CD4-positive, alpha-beta T cell treated with Interleukin-6 at 100 ng/mL for 8 hours (primary cell): ENCODE data around the gene ADSS1.

Experiments used
- DNase-seq: peaks from one replicate; pipeline ENCODE4 v3.0.0-alpha.2; 2020; ENCODE audit warnings: mixed read lengths, low spot score

The ADSS1 gene

GRCh38 chr14:104723651-104724406, at the start of gene ADSS1:
ADSS1 (plus strand) TSS chr14:104724229; CDS start chr14:104724271, 42 bp downstream.
- peak; percentile 56 for DNase-seq

GRCh38 chr14:104675447-104675846, 48.6 kb upstream of the ADSS1 start:
- no peak for DNase-seq

GRCh38 chr14:104676130-104676693, 47.8 kb upstream of the ADSS1 start:
- DNase-seq, result no peak

- DNase-seq, result no peak
Observed at GRCh38 chr14:104676694-104677511, 47.1 kb upstream of the ADSS1 start.

DNA sequence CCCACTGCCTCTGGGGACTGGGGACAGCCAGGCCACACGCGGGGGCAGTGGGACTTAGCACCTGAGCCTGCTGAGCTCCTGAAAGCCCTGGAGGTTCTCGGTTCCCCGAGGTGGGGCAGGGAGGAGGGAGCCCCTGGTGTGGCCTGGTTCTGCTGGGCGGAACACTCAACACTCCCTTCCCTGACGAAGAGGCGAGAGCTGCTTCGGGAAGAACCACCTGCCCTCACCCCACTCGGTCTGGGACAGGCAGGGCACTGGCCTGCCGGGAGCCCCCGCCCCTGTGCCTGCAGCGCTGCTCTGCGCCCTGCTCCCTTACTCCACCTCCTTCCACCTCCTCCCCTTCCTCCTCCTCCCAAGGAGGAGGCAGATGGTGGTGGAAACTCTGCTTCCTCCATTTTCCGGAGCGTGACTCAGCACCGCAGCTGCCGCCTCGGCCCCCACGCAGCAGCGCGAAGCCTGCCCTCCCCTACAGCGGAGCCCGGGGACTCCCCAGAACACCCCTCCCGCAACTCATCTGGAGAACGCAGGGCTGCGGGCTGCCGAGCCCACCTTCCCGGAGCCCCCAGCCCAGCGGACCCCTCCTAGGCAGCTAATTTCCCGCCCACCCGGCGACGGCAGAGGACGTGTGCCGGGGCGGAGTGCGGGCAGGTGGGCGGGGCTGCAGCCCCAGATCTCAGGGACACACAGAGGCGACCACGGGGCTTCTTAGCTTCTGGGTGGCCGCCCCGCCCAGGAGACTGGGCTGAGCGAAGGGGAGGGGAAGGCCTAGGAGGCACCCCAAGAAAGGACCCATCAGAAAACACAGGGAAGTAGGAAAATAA, 46.3 kb upstream of the ADSS1 start:
- peak; percentile 61 for DNase-seq

DNA sequence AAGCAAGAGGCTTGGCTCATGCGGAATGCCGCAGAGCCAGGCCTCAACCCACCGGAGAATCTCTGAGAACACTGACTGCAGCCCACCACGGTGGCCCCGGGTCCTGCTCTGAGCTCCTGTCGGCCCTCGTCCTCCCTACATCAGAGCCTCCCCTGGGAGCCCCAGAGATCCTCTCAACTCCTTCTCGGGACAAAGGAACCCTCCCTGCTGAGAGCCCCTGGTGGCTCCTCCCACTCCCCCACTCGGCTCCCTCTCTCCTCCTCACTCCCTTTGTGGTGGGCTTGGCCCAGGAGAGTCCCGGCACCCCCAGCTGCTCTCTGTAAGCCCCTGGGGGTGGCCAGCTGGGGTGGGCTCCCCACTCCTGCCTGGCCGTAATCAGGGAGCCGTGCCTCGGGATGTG, 45.7 kb upstream of the ADSS1 start:
- no peak for DNase-seq

DNA sequence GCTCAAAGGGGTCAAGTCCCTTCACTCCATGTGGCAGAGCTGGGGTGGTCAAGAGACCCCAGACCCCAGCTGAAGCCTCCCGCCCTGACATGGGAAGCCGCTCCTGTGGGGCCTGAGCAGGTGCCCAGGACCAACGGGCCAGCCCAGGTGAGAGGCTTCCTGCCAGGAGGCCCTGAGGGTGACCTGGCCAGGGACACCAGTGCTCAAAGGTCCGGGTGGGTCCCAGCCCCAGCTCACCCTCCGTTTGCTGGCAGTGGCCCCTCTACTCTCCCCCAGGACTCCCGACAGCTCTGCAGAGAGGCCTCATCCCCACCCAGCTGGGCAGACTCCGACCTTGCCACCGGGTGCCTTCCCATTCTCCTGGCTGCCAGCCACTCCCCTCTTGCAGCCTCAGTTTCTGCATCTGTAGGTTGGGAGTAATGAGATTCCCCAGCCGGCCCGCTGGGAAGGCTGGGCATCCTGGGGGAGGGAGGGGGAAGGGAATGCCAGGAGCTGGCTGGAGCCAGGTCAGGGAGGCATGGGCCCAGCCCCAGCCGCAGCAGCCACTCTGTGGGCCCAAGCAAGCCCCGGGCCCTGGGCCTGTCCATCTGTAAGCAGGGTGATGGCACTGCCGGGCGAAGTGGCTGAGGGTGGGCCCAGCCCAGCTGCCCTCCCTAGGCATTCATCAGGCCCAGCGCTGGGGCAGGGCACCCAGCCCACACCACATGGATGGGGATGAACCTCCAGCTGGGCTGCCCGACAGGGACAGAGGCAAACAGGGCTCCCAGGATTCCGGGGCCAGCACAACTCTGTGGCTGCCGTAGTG, 44.9 kb upstream of the ADSS1 start:
- no peak for DNase-seq

DNA sequence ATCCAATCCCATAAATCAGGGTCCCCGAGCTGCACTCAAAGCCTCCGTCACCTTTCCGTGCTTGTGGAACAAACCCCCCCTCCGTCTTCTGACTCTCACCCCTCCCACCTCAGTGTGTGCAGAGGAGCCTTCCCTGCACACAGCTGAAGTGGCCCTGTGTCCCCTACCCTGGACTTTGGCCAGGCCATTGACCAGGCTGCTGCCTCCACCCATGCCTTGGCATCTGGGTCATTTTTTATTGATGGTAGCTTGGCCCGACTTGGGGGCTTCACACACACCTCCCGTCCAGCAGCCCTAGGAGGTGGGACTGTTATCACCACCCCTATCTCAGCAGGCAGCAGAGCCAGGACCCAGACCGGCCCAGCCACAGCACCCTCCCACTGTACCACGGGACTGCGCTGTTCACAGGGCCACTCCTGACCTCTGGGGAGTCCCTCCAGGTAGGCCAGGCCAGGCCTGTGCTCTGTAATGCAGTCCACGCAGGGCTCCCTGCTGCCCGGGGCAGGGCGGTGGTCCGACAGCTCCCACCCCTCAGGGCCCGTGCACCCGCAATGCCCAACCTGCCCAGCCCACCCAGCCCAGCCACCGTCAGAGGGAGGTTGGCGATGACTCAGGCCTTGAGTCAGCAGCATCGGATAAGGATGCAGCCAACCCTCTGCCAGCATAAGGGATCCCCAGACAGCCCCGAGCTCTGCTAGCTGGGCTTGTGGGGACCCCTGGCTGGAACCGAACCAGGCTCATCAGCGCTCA, 43.8 kb upstream of the ADSS1 start:
- DNase-seq, result no peak

DNA sequence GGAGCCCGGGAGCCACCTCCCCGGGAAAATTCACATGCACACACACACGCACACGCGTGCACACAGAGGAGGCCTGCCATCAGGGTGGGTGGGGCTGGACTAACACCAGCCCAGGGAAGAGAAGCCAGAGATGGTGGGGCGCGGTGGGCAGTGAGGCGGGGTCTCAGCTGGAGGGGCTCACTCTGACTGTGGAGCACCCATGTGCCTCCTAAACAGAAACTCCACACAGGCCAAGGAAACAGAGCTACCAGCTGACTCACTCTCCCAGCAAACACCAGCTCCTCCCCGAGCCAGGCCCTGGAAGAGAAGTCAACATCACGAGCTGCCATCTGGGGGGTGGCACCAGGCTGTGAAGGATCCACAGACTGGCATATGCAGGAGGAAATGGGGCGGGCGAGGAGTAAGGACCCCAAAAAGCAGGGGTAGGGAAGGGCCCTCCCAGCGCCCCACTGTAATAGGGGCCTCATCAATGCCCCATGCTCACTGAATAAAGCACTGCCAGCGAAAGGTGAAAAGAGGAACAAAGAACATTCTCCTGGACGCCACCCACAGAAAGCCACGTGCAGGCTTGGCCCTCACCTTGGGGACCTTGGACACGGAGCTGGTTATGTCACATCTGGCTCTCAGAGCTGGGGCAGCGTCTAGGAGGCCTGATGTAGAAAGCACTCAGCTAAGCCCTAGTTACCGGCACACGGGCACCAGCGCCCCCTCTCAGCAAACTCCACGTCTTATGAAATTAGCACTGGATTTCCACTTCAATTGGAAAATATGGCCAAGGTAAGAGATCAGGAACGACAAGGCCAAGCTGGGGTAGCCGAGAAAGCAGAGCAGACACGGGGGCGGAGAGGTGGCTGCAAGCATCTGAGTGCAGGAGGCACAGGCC, 43.0 kb upstream of the ADSS1 start:
- no peak for DNase-seq

- no peak for DNase-seq
Observed at GRCh38 chr14:104681689-104682074, 42.3 kb upstream of the ADSS1 start.

- DNase-seq, result no peak
Observed at GRCh38 chr14:104682107-104682593, 41.9 kb upstream of the ADSS1 start.

GRCh38 chr14:104683653-104684448, 40.2 kb upstream of the ADSS1 start:
- DNase-seq, result no peak

DNA sequence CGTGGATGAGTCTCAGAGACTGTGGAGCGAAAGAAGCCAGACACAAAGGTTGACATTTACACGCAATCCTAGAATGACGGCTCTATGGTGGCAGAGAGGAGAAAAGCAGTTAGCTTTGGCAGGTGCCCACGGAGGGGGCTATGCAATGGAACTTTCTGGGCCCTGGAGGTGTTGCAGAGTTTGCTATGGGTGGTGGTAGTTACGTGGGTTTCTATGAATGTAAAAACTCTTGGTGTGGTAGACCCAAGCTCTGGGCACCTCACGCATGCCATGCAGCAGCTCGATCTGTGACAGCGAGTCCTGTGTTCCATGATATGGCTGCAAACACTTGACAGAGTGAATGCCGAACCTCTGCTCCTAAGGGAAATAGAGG, 39.6 kb upstream of the ADSS1 start:
- DNase-seq, result no peak

DNA sequence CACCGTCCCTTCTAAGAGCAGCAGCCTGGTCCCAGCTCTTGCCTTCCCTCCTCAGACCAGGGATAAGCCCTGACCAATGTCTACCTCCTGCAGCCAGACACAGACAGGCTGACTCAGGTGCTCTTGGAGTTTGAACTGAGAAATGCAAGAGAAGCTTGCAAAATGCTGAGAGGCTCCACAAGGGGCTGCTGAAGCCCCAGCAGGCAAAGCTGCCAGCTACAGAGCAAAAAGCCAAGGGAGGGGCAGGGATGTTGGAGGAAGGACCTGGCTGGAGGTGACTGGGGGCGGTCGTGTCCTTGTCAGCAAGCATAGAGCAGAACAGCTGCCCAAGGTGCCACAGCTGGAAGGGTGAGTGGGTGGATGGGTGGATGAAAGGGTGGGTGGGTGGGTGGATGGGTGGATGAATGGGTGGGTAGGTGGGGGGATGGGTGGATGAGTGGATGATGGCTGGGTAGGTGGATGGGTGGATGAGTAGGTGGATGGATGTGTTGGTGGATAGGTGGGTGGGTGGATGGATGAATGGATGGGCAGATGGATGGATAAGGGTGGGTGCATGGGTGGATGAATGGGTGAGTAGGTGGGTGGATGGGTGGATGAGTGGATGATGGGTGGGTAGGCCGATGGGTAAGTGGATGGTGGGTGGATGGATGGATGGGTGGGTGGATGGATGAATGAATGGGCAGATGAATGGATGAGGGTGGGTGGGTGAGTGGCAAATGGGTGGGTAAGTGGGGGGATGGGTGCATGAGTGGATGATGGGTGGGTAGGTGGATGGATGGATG, 38.6 kb upstream of the ADSS1 start:
- no peak for DNase-seq

- DNase-seq, result no peak
Observed at GRCh38 chr14:104685998-104686610, 37.9 kb upstream of the ADSS1 start.

DNA sequence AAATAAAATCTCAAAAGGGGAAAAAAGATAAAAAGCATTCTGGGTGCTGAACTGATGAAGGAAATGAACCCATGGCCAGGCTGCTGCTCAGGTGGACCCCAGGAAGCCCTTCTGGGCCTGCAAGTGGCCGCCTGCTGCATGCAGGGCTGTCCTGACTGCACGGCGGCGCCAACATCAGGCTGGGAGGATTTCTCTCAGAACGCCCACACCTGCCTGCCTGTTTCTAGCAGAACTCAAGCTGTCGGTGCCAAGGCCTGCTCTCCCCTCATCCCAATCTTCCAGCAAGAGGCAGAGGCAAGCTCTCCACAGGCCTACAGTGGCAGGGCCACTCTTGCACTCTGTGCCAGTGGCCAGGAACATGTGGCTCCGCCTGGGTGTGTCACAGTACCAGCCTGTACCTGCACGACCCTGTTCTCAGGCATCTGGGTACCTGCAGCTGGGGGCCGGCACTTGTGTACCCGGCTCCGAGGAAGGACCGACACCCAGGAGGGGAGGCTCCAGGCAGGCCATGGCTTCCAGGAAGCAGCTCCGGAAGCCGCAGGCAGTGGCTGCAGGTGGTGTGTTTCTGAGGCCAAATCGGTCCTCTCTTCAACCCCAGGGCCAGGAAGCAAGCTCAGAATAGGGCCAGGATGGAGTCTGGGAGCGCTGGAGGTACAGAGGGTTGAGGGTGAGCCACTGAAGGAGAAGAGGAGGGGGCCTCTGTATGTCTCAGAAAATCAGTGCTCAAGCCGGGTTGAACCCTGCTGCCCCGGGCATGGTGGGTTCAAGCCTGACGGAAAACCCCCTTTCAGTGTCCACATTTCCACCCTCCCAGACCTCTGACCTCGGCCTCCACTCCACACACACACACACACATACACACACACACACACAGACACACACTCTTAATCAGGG, 37.2 kb upstream of the ADSS1 start:
- peak; percentile 33 for DNase-seq
